Endodermal cell (in vitro differentiated cells): ENCODE data around the gene AQP12A. TPM values are rescaled to one million over a fixed set of nuclear protein-coding genes. Genes with fewer than 3 reads are reported as not detected.

Source experiments
- DNase-seq: peaks from one replicate; pipeline ENCODE4 v3.0.0-alpha.2; 2017
- H3K27ac ChIP-seq: 2 replicates; pipeline ENCODE4 v1.5.1; 2013; ENCODE audit warnings: mild to moderate bottlenecking, low read depth, low read length, moderate library complexity
- H3K27me3 ChIP-seq: 2 replicates; pipeline ENCODE4 v1.6.1; 2013; ENCODE audit warnings: mild to moderate bottlenecking, low read length, moderate library complexity; ENCODE audit not compliant: insufficient read depth, control insufficient read depth, poor library complexity, severe bottlenecking
- H3K36me3 ChIP-seq: 2 replicates; pipeline ENCODE4 v1.7.0; 2013; ENCODE audit warnings: mild to moderate bottlenecking, low read length, moderate library complexity; ENCODE audit not compliant: control insufficient read depth, insufficient read depth
- H3K4me1 ChIP-seq: one replicate; pipeline ENCODE4 v1.7.0; 2013; ENCODE audit warnings: low read length; ENCODE audit not compliant: control insufficient read depth, insufficient read depth
- H3K4me3 ChIP-seq: 2 replicates; pipeline ENCODE4 v1.5.1; 2013; ENCODE audit warnings: mild to moderate bottlenecking, low read length, moderate library complexity
- H3K9ac ChIP-seq: 2 replicates; pipeline ENCODE4 v1.6.1; 2013; ENCODE audit warnings: mild to moderate bottlenecking, low read length, moderate library complexity; ENCODE audit not compliant: poor library complexity, severe bottlenecking; ENCODE audit errors: extremely low read depth
- H3K9me3 ChIP-seq: 2 replicates; pipeline ENCODE4 v1.6.1; 2013; ENCODE audit warnings: mild to moderate bottlenecking, low read length, moderate library complexity; ENCODE audit not compliant: control insufficient read depth
- H3K27ac Mint-ChIP-seq: 2 replicates; pipeline ENCODE4 v1.8.0; 2020; ENCODE audit warnings: mixed read lengths
- H3K27me3 Mint-ChIP-seq: 2 replicates; pipeline ENCODE4 v1.8.0; 2021; ENCODE audit warnings: mild to moderate bottlenecking, mixed read lengths; ENCODE audit not compliant: insufficient read depth
- H3K36me3 Mint-ChIP-seq: 2 replicates; pipeline ENCODE4 v1.8.0; 2020; ENCODE audit warnings: low read depth, mixed read lengths
- H3K4me1 Mint-ChIP-seq: 2 replicates; pipeline ENCODE4 v1.8.0; 2020; ENCODE audit warnings: mixed read lengths
- H3K4me3 Mint-ChIP-seq: 2 replicates; pipeline ENCODE4 v1.8.0; 2020; ENCODE audit warnings: mild to moderate bottlenecking, moderate library complexity, mixed read lengths
- H3K9me3 Mint-ChIP-seq: 2 replicates; pipeline ENCODE4 v1.8.0; 2020; ENCODE audit warnings: mild to moderate bottlenecking, mixed read lengths
- WGBS, 2 experiments: methylation state at CpG; one replicate each; pipeline versions ENCODE4 v1.1.5 to v1.1.7; 2013; ENCODE audit warnings: missing lambda C conversion rate in 2 of 2, mixed read lengths in 1 of 2; ENCODE audit not compliant: insufficient coverage in 1 of 2, insufficient read length in 1 of 2; 5-methylcytosine and 5-hydroxymethylcytosine counted together
- total RNA-seq, 2 donors: library from RNA; stranded (reverse); fragmentation: NEBNext Ultra II Directional in 1 of 2; extraction: Animal tissue kit (Norgen Biotek cat#: 25700) in 1 of 2; gene quantifications; 2 replicates in 1 of 2; 3 replicates in 1 of 2; pipeline ENCODE4 v1.2.1, GENCODE V29; 2021
- TF ChIP-seq, protein P1 (sequence below): fragments of 200-600 bp; sonication (generic); conservative IDR thresholded peaks from 2 replicates; pipeline ENCODE4 v1.5.0; 2021; ENCODE audit warnings: antibody characterized with exemption, mild to moderate bottlenecking

The AQP12A gene
- total RNA-seq, 2 donors from 2014 or later: not detected

DNA sequence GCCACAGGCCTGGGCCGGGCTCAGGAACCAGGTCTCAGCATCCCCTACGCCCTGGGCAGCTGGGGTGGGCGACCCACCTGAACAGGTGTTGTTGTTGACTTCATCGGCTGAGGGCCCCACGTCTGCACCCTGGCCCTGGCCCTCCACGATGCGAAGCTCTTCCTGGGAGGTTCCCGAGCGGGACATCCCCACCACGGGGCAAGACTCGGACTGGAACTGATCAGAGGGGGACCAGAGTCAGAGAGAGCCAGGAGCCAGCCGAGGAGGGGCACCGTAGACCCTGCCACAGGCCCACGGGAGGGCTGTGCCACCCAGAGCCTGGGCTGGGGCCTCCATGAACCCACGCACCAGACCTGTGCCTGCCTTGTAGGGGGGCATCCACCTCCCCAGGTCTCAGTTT is 54.3 kb downstream of the AQP12A start:
- no peaks in the 10 kb centered on the region for H3K4me1 Mint-ChIP-seq
- H3K27me3 Mint-ChIP-seq: no peaks in the 10 kb centered on the region
- H3K36me3 Mint-ChIP-seq: peaks cover 7% of the 10 kb centered on the region
- Histone ChIP-seq H3K9ac (no peak overlapping the region), H3K27me3 (no peaks in the 10 kb centered on the region), H3K27ac (no peak overlapping the region), H3K36me3 (peaks cover 8% of the 10 kb centered on the region), H3K4me3 (no peak overlapping the region), H3K4me1 (no peaks in the 10 kb centered on the region), H3K9me3 (no peaks in the 10 kb centered on the region)
- no peaks in the 10 kb centered on the region for H3K9me3 Mint-ChIP-seq
- no peak for DNase-seq
- WGBS, 2 experiments: 93 to 96% methylated on average over 12 to 15 of the region's 15 CpGs
- no peak overlapping the region for H3K4me3 Mint-ChIP-seq
- H3K27ac Mint-ChIP-seq: no peak overlapping the region
- TF ChIP-seq, protein P1, sequence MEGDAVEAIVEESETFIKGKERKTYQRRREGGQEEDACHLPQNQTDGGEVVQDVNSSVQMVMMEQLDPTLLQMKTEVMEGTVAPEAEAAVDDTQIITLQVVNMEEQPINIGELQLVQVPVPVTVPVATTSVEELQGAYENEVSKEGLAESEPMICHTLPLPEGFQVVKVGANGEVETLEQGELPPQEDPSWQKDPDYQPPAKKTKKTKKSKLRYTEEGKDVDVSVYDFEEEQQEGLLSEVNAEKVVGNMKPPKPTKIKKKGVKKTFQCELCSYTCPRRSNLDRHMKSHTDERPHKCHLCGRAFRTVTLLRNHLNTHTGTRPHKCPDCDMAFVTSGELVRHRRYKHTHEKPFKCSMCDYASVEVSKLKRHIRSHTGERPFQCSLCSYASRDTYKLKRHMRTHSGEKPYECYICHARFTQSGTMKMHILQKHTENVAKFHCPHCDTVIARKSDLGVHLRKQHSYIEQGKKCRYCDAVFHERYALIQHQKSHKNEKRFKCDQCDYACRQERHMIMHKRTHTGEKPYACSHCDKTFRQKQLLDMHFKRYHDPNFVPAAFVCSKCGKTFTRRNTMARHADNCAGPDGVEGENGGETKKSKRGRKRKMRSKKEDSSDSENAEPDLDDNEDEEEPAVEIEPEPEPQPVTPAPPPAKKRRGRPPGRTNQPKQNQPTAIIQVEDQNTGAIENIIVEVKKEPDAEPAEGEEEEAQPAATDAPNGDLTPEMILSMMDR: no peak

DNA sequence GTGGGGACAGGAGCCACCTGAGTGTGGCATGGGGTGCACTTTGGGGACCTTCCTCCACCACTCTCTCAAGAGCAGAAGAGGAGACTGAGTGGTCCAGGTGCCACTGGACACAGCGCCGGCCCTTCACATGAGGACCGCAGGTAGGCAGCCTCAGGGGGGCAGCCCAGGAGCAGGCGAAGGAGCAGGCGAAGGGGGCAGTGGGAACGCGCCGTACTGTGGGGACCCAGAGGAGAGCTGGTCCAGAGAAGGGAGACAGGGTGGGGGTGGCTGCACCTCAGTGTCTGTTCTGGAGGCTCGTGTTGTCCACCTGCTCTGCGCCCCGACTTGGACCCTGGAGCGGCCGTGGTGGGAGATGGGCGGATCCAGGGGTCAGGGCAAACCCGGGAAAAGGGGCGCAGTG is 55.0 kb downstream of the AQP12A start:
- 94 to 99% methylated on average over 15 to 16 of the region's 16 CpGs for WGBS, 2 experiments
- peaks cover 7% of the 10 kb centered on the region for H3K36me3 Mint-ChIP-seq

DNA sequence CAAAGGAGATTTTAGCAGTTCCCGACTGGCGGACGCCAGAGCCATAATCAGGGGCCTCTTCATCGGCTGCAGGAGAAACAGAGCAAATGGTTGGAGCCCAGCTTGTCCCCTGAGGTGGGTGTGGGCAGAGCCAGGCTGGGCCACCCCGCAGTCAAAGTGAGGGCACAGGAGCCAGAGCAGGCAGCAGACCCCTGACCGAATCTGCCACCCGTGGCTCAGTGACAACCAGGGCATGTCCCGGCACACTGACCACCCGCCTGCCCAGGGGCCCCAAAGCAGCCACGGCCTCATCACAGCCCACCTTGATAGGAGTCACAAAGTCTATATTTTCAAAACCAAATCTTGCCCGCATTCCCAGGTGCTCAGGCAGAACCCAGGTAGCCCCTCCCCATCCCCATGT is 55.6 kb downstream of the AQP12A start:
- no peak overlapping the region for H3K9ac ChIP-seq
- H3K4me3 ChIP-seq: no peak overlapping the region
- Mint-ChIP-seq H3K4me1 (no peaks in the 10 kb centered on the region), H3K9me3 (no peaks in the 10 kb centered on the region), H3K27me3 (no peaks in the 10 kb centered on the region), H3K36me3 (peaks cover 7% of the 10 kb centered on the region), H3K4me3 (no peak overlapping the region), H3K27ac (peak overlapping the region; percentile 66)
- H3K27me3 ChIP-seq: no peaks in the 10 kb centered on the region
- H3K36me3 ChIP-seq: peaks cover 8% of the 10 kb centered on the region
- no peaks in the 10 kb centered on the region for H3K4me1 ChIP-seq
- H3K27ac ChIP-seq: no peak overlapping the region
- no peaks in the 10 kb centered on the region for H3K9me3 ChIP-seq
- 93 to 98% methylated on average over 8 to 11 of the region's 11 CpGs for WGBS, 2 experiments
- TF ChIP-seq, protein P1: no peak
- DNase-seq: no peak

More for the DNA sequence above, 55.0 kb downstream of the AQP12A start:
- Mint-ChIP-seq H3K4me1 (no peaks in the 10 kb centered on the region), H3K27me3 (no peaks in the 10 kb centered on the region), H3K27ac (no peak overlapping the region), H3K4me3 (no peak overlapping the region), H3K9me3 (no peaks in the 10 kb centered on the region)
- Histone ChIP-seq H3K9me3 (no peaks in the 10 kb centered on the region), H3K4me3 (no peak overlapping the region), H3K27ac (no peak overlapping the region), H3K27me3 (no peaks in the 10 kb centered on the region), H3K4me1 (no peaks in the 10 kb centered on the region), H3K9ac (no peak overlapping the region), H3K36me3 (peaks cover 8% of the 10 kb centered on the region)
- DNase-seq: no peak
- TF ChIP-seq, protein P1: no peak

Other genes starting within 250 kb of the AQP12A start
- gene ANKMY1, start 133.9 kb upstream of the AQP12A start, total RNA-seq: 10 to 100 TPM in 1 of 2 donors, 1 to 10 TPM in 1; 7.4 to 13.3 TPM
- gene DUSP28, start 131.5 kb upstream of the AQP12A start, total RNA-seq: 1 to 10 TPM; 1.4 to 2.8 TPM
- 10 to 100 TPM; 38.4 to 52.4 TPM for gene RNPEPL1, start 123.4 kb upstream of the AQP12A start, total RNA-seq
- gene CAPN10, start 105.1 kb upstream of the AQP12A start, total RNA-seq: 10 to 100 TPM; 58.9 to 61.9 TPM
- under 1 TPM; 0.55 to 0.71 TPM for gene GPR35, start 66.4 kb upstream of the AQP12A start, total RNA-seq
- not detected for gene AQP12B, start 9.0 kb upstream of the AQP12A start, total RNA-seq
- 10 to 100 TPM; 58.8 to 83.1 TPM for gene KIF1A, start 128.4 kb downstream of the AQP12A start, total RNA-seq
- gene AGXT, start 177.0 kb downstream of the AQP12A start, total RNA-seq: under 1 TPM in 1 of 2 donors, not detected in 1; 0.31 TPM
- gene MAB21L4, start 204.3 kb downstream of the AQP12A start, total RNA-seq: under 1 TPM in 1 of 2 donors, not detected in 1; 0.31 TPM
- gene CROCC2, start 214.5 kb downstream of the AQP12A start, total RNA-seq: not detected